HEK293 (cell line): ENCODE data around the gene CACNA1D.

ENCODE experiments used
- CTCF ChIA-PET: fragments of 350-600 bp; formaldehyde crosslinking; extraction: SDS; loops from one replicate; lab custom pipeline; 2021; ENCODE audit warnings: antibody characterized with exemption; lab: Yijun Ruan, JAX
- POLR2A ChIA-PET: fragments of 300-600 bp; formaldehyde crosslinking; extraction: SDS; loops from one replicate; lab custom pipeline; 2020; ENCODE audit warnings: antibody characterized with exemption, inconsistent platforms; lab: Yijun Ruan, JAX
- H3K27ac ChIP-seq: fragments of 200-500 bp; sonication (Bioruptor generic); 2 replicates; pipeline ENCODE4 v1.5.1; 2014; ENCODE audit warnings: low read depth, low read length, control low read depth, inconsistent platforms; ENCODE audit errors: extremely low read depth
- H3K36me3 ChIP-seq, 2 experiments: fragments of 200-500 bp in 1 of 2; sonication (Bioruptor generic) in 1 of 2; 1 replicate in 1 of 2; 2 replicates in 1 of 2; pipeline ENCODE4 v1.5.1; 2014 to 2017; ENCODE audit warnings: inconsistent platforms in 2 of 2, low read length in 2 of 2; ENCODE audit not compliant: control insufficient read depth in 2 of 2, insufficient read depth in 1 of 2
- H3K4me1 ChIP-seq: fragments of 200-500 bp; sonication (Bioruptor generic); 2 replicates; pipeline ENCODE4 v1.5.1; 2014; ENCODE audit warnings: mild to moderate bottlenecking, low read length, inconsistent platforms; ENCODE audit not compliant: control insufficient read depth, insufficient read depth
- H3K4me3 ChIP-seq: 2 replicates; pipeline ENCODE4 v1.5.1; 2011; ENCODE audit warnings: low read depth, mild to moderate bottlenecking, control low read depth, low read length, moderate library complexity
- H3K9me3 ChIP-seq: fragments of 200-500 bp; sonication (Bioruptor generic); 2 replicates; pipeline ENCODE4 v1.5.1; 2014; ENCODE audit warnings: low read depth, low read length, inconsistent platforms; ENCODE audit not compliant: control insufficient read depth, insufficient read depth
- PRDM10 ChIP-seq: fragments of 450-650 bp; formaldehyde crosslinking; IDR thresholded peaks from 2 replicates; pipeline ENCODE4 v1.5.1; 2016; ENCODE audit warnings: missing biosample characterization, missing genetic modification characterization
- PRDM2 ChIP-seq: fragments of 450-650 bp; formaldehyde crosslinking; IDR thresholded peaks from 2 replicates; pipeline ENCODE4 v1.5.1; 2016; ENCODE audit warnings: missing biosample characterization, missing genetic modification characterization, borderline replicate concordance
- RBAK ChIP-seq: fragments of 450-650 bp; formaldehyde crosslinking; IDR thresholded peaks from 2 replicates; pipeline ENCODE4 v1.5.1; 2016; ENCODE audit warnings: missing biosample characterization, missing genetic modification characterization
- SP3 ChIP-seq: fragments of 450-650 bp; formaldehyde crosslinking; IDR thresholded peaks from 2 replicates; pipeline ENCODE4 v1.5.1; 2016; ENCODE audit warnings: missing biosample characterization, missing genetic modification characterization
- TRIM28 ChIP-seq: IDR thresholded peaks from 2 replicates; pipeline ENCODE4 v1.6.1; 2011; ENCODE audit warnings: low read length, control low read depth, borderline replicate concordance
- WT1 ChIP-seq: fragments of 450-650 bp; formaldehyde crosslinking; IDR thresholded peaks from 2 replicates; pipeline ENCODE4 v1.5.1; 2016; ENCODE audit warnings: missing biosample characterization, missing genetic modification characterization
- ZNF211 ChIP-seq: fragments of 450-650 bp; formaldehyde crosslinking; IDR thresholded peaks from 2 replicates; pipeline ENCODE4 v1.5.1; 2016; ENCODE audit warnings: low read depth, missing biosample characterization, missing genetic modification characterization
- ZNF394 ChIP-seq: fragments of 450-650 bp; formaldehyde crosslinking; IDR thresholded peaks from 2 replicates; pipeline ENCODE4 v1.5.1; 2016; ENCODE audit warnings: missing biosample characterization, missing genetic modification characterization, mild to moderate bottlenecking, moderate library complexity, borderline replicate concordance
- ZNF513 ChIP-seq: fragments of 450-650 bp; IDR thresholded peaks from 2 replicates; pipeline ENCODE4 v1.5.1; 2018; ENCODE audit warnings: missing biosample characterization, missing genetic modification characterization
- ZNF529 ChIP-seq: fragments of 450-650 bp; formaldehyde crosslinking; IDR thresholded peaks from 2 replicates; pipeline ENCODE4 v1.5.1; 2017; ENCODE audit warnings: missing genetic modification characterization, missing biosample characterization; ENCODE audit not compliant: insufficient replicate concordance
- ZNF768 ChIP-seq: fragments of 450-650 bp; formaldehyde crosslinking; IDR thresholded peaks from 2 replicates; pipeline ENCODE4 v1.5.1; 2018; ENCODE audit warnings: missing biosample characterization, mild to moderate bottlenecking, missing genetic modification characterization
- TF ChIP-seq, protein P1 (sequence below): fragments of 450-650 bp; formaldehyde crosslinking; IDR thresholded peaks from 2 replicates; pipeline ENCODE4 v1.5.1; 2017; ENCODE audit warnings: missing biosample characterization, missing genetic modification characterization
- TF ChIP-seq, protein P2 (sequence below): fragments of 450-650 bp; formaldehyde crosslinking; IDR thresholded peaks from 2 replicates; pipeline ENCODE4 v1.5.1; 2016; ENCODE audit warnings: missing biosample characterization, missing genetic modification characterization

The CACNA1D gene

DNA sequence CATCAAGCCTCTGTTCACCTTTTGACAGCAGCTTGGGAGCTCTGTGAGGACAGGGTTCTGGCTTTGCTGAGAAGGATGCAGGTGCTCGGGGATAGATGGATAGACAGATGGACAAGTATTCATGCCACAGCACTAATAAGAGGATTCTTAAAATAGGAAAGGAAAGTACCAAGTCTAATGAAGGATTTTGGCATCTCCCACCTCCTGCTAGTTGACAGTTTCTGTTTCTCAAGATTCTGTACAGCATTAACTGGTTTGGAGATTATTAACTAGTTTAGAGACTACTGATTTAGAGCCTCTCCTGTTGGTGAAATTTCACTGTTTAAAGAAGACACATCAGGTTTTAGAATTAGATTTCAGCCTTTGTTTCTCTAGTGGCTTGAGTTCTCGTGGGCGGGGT, 152.3 kb downstream of the CACNA1D start (continued):
- TF ChIP-seq ZNF529 (tag by site-specific recombination) = no peak
- TF ChIP-seq, protein P1, sequence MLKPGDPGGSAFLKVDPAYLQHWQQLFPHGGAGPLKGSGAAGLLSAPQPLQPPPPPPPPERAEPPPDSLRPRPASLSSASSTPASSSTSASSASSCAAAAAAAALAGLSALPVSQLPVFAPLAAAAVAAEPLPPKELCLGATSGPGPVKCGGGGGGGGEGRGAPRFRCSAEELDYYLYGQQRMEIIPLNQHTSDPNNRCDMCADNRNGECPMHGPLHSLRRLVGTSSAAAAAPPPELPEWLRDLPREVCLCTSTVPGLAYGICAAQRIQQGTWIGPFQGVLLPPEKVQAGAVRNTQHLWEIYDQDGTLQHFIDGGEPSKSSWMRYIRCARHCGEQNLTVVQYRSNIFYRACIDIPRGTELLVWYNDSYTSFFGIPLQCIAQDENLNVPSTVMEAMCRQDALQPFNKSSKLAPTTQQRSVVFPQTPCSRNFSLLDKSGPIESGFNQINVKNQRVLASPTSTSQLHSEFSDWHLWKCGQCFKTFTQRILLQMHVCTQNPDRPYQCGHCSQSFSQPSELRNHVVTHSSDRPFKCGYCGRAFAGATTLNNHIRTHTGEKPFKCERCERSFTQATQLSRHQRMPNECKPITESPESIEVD (tag by site-specific recombination) = no peak
- TF ChIP-seq SP3 (tag by site-specific recombination) = no peak
- TF ChIP-seq ZNF211 (tag by site-specific recombination) = no peak
- TF ChIP-seq ZNF768 (tag by site-specific recombination) = no peak
- TF ChIP-seq TRIM28 = no peak
- TF ChIP-seq, all 188 proteins: peak for 0

GRCh38 chr3:53649816-53650215, 155.4 kb downstream of the CACNA1D start:
- Histone ChIP-seq H3K36me3 (no peaks in the 10 kb centered on the region), H3K27ac (no peak overlapping the region), H3K4me3 (no peak overlapping the region), H3K4me1 (no peaks in the 10 kb centered on the region), H3K9me3 (no peaks in the 10 kb centered on the region)
- TF ChIP-seq PRDM10 (tag by site-specific recombination) (no peak), RBAK (tag by site-specific recombination) (no peak), WT1 (tag by site-specific recombination) (no peak), ZNF394 (no peak), ZNF513 (no peak), PRDM2 (tag by site-specific recombination) (no peak)
- TF ChIP-seq, protein P2, sequence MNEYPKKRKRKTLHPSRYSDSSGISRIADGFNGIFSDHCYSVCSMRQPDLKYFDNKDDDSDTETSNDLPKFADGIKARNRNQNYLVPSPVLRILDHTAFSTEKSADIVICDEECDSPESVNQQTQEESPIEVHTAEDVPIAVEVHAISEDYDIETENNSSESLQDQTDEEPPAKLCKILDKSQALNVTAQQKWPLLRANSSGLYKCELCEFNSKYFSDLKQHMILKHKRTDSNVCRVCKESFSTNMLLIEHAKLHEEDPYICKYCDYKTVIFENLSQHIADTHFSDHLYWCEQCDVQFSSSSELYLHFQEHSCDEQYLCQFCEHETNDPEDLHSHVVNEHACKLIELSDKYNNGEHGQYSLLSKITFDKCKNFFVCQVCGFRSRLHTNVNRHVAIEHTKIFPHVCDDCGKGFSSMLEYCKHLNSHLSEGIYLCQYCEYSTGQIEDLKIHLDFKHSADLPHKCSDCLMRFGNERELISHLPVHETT (tag by site-specific recombination) = no peak
- ChIA-PET CTCF (no interaction called here), POLR2A (no interaction called here)
